Small intestine (tissue), 7 donors: ENCODE results near the gene OR13C2. TPM values are rescaled to one million over a fixed set of nuclear protein-coding genes. Genes with fewer than 3 reads are reported as not detected.
"Not testable (repeated sequence)": the region's sequence is repeated elsewhere in the genome, so short reads cannot be mapped to it uniquely, and the experiment has no call there.

ENCODE experiments used
- DNase-seq, 2 donors: peaks; one replicate each; pipeline versions ENCODE4 v3.0.0 to v3.0.0-alpha.2; 2013
- FAIRE-seq: peaks from 2 replicates; lab custom pipeline; 2012; peaks lifted over from hg19 to GRCh38; lab: Jason Lieb, UNC
- H3K27ac ChIP-seq, 3 donors: one replicate each; pipeline ENCODE4 v1.5.1; 2013; ENCODE audit warnings: low read length in 2 of 3, mild to moderate bottlenecking in 2 of 3, control low read depth in 1 of 3, inconsistent platforms in 1 of 3, low read depth in 1 of 3, moderate library complexity in 1 of 3
- H3K27me3 ChIP-seq, 3 donors: one replicate each; pipeline ENCODE4 v1.6.1; 2013; ENCODE audit warnings: low read length in 3 of 3, inconsistent platforms in 1 of 3; ENCODE audit not compliant: control insufficient read depth in 3 of 3, insufficient read depth in 3 of 3
- H3K36me3 ChIP-seq, 3 donors: one replicate each; pipeline ENCODE4 v1.6.1; 2013; ENCODE audit warnings: low read length in 3 of 3, inconsistent platforms in 1 of 3, low read depth in 1 of 3, mild to moderate bottlenecking in 1 of 3, moderate library complexity in 1 of 3; ENCODE audit not compliant: control insufficient read depth in 3 of 3, insufficient read depth in 2 of 3
- H3K4me1 ChIP-seq, 3 donors: one replicate each; pipeline ENCODE4 v1.6.1; 2013; ENCODE audit warnings: low read length in 2 of 3, inconsistent platforms in 1 of 3, low read depth in 1 of 3, mild to moderate bottlenecking in 1 of 3, moderate library complexity in 1 of 3; ENCODE audit not compliant: control insufficient read depth in 3 of 3, insufficient read depth in 2 of 3
- H3K4me3 ChIP-seq, 3 donors: one replicate each; pipeline ENCODE4 v1.5.1; 2013; ENCODE audit warnings: low read length in 3 of 3, control low read depth in 1 of 3, inconsistent platforms in 1 of 3, low read depth in 1 of 3, mild to moderate bottlenecking in 1 of 3, moderate library complexity in 1 of 3
- H3K9me3 ChIP-seq, 2 donors: one replicate each; pipeline ENCODE4 v1.6.1; 2013; ENCODE audit warnings: low read depth in 1 of 2, low read length in 1 of 2; ENCODE audit not compliant: control insufficient read depth in 2 of 2, insufficient read depth in 1 of 2
- WGBS, 3 donors: extraction: QIAGEN DNeasy Blood & Tissue Kit; methylation state at CpG; one replicate each; pipeline ENCODE4 v1.1.7; 2013; 5-methylcytosine and 5-hydroxymethylcytosine counted together
- polyA plus RNA-seq, 4 donors: library from polyadenylated mRNA; stranded (reverse) in 3 of 4; unstranded in 1 of 4; fragments of 200-250 nt in 3 of 4; fragments of 120-200 nt in 1 of 4; gene quantifications; one replicate each; pipeline versions ENCODE4 v1.2.1 to v1.2.3, GENCODE V29; 2013
- donor health status: healthy with polysubstance abuse.
- donor health status: control.
- donor health status: control.
- donor health status: Bipolar disorder and iron deficiency.
- donor health status: healthy.

OR13C2 gene
- polyA plus RNA-seq, 4 donors: not detected

DNA sequence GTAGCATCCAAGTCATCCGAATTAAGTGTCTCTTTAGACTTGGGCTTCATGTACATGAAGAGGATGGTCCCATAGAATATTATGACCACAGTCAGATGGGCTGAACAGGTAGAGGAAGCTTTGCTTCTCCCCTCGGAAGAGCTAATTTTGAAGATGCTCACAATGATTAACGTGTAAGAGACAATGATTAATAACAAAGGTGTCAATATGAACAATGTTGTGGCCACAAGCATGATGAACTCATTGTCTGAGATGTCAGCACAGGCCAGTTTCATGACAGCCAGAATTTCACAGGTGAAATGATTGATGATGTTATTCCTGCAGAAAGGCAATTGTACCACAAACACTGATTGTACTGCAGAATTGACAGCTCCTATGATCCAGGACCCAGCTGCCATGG lies 626 bp downstream of the OR13C2 start:
- H3K27me3 ChIP-seq: no peaks in the 10 kb centered on the region
- no peaks in the 10 kb centered on the region for H3K36me3 ChIP-seq
- FAIRE-seq: no peak
- no peak overlapping the region for H3K4me3 ChIP-seq
- no peak for DNase-seq
- H3K27ac ChIP-seq: no peak overlapping the region
- no peaks in the 10 kb centered on the region for H3K9me3 ChIP-seq
- H3K4me1 ChIP-seq: no peaks in the 10 kb centered on the region
- WGBS, 3 donors: 67 to 72% (median 68%) methylated on average over 3 of the region's 3 CpGs

DNA sequence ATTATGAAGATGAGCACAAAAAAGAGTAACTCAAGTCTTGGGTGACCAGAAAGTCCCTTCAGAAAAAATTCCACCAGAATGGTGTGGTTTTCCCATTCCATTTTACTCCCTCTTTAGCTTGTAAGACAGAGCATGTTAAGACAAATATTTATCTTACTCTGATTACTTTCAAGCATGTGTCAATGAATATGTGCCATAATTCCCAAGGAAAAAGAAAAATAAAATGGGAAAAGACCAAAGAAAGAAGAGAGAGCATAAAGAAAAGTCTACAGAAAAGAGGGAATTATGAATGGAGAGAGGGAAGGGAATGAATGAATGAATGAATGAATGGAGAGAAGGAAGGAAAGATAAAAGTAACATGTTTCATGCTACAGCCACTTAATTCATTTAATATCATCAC lies 6.1 kb downstream of the OR13C2 start, which contains the start of gene OR13C5:
OR13C5 (minus strand) TSS at position 101 of the 400 bp plus-strand sequence; CDS start at position 101, 0 bp downstream.
- not testable (repeated sequence) for FAIRE-seq, DNase-seq, H3K27me3 ChIP-seq, H3K27ac ChIP-seq, H3K4me1 ChIP-seq, H3K4me3 ChIP-seq, H3K9me3 ChIP-seq, H3K36me3 ChIP-seq

DNA sequence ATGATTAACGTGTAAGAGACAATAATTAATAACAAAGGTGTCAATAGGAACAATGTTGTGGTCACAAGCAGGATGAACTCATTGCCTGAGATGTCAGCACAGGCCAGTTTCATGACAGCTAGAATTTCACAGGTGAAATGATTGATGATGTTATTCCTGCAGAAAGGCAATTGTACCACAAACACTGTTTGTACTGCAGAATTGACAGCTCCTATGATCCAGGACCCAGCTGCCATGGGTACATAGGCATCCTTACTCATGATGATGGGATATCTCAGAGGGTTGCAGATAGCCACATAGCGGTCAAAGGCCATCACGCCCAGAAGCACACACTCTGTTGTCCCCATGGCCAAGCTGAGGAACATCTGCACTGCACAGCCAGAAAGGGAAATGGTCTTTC lies 6.7 kb downstream of the OR13C2 start:
- not testable (repeated sequence) for FAIRE-seq
- 46 to 73% (median 72%) methylated on average over 1 to 3 of the region's 3 CpGs for WGBS, 3 donors

GRCh38 chr9:104589626-104590025 lies 15.8 kb downstream of the OR13C2 start:
- Histone ChIP-seq H3K4me3 (no peak overlapping the region), H3K27ac (no peak overlapping the region), H3K9me3 (no peaks in the 10 kb centered on the region), H3K27me3 (no peaks in the 10 kb centered on the region), H3K4me1 (no peaks in the 10 kb centered on the region), H3K36me3 (no peaks in the 10 kb centered on the region)
- DNase-seq (no peak), FAIRE-seq (no peak)
- WGBS, 3 donors: 0 to 61% (median 22%) methylated on average over 1 of the region's 1 CpG

More for the DNA sequence above, 6.7 kb downstream of the OR13C2 start:
- H3K4me1 ChIP-seq, DNase-seq, H3K27ac ChIP-seq, H3K27me3 ChIP-seq, H3K9me3 ChIP-seq, H3K4me3 ChIP-seq, H3K36me3 ChIP-seq: not testable (repeated sequence)

DNA sequence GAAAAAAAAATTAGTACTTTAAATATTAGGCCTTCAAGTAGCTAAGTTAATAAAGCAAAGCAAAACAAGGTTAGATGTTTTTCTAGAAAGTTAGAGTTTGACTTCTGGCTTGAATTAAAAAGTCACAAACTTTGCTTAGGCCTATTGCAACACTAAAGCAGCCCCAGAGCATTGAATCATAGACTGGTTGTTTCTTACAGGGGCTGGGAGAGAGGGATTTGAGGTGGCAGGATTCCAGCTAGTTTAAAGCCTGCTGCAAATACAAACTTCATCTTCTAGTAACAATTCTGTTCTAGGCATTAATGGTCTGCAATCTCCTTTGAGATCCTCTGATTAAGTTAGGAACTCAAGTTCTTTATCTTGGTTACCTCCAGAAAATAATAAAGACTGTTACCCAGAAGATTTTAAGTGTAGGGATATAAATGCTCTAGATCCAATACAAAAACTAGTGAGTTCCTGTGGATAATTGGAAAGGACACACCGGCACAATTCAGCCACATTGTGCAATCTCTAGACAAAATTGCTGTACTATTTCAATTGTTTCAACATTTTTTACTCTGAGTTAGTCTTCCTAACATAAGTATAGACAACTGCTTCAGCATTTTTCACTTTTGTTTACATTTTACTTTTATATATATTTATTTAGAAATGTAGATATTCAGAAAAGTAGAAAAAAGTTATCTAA lies 18.8 kb downstream of the OR13C2 start:
- 0 to 73% (median 64%) methylated on average over 1 of the region's 1 CpG for WGBS, 3 donors
- H3K27ac ChIP-seq: no peak overlapping the region
- no peaks in the 10 kb centered on the region for H3K9me3 ChIP-seq
- H3K4me3 ChIP-seq: no peak overlapping the region
- no peaks in the 10 kb centered on the region for H3K4me1 ChIP-seq
- H3K27me3 ChIP-seq: no peaks in the 10 kb centered on the region
- FAIRE-seq (no peak), DNase-seq (no peak)
- no peaks in the 10 kb centered on the region for H3K36me3 ChIP-seq

- no peak for FAIRE-seq
- Histone ChIP-seq H3K27ac (no peak overlapping the region), H3K27me3 (no peaks in the 10 kb centered on the region), H3K4me3 (no peak overlapping the region), H3K36me3 (no peaks in the 10 kb centered on the region), H3K9me3 (no peaks in the 10 kb centered on the region), H3K4me1 (no peaks in the 10 kb centered on the region)
- 69 to 83% (median 81%) methylated on average over 1 of the region's 1 CpG for WGBS, 3 donors
- no peak for DNase-seq
Measured at GRCh38 chr9:104580562-104580961, 24.9 kb downstream of the OR13C2 start.

- Histone ChIP-seq H3K9me3 (no peaks in the 10 kb centered on the region), H3K36me3 (no peaks in the 10 kb centered on the region), H3K4me3 (no peak overlapping the region), H3K4me1 (no peaks in the 10 kb centered on the region), H3K27me3 (no peaks in the 10 kb centered on the region), H3K27ac (no peak overlapping the region)
- WGBS, 3 donors: 79 to 83% (median 80%) methylated on average over 5 of the region's 5 CpGs
- DNase-seq (no peak), FAIRE-seq (no peak)
Measured at GRCh38 chr9:104577263-104577662, 28.2 kb downstream of the OR13C2 start.

GRCh38 chr9:104575456-104575855 lies 30.0 kb downstream of the OR13C2 start:
- no peak overlapping the region for H3K4me3 ChIP-seq
- WGBS, 3 donors: 67 to 80% (median 74%) methylated on average over 2 of the region's 2 CpGs
- no peak for FAIRE-seq
- H3K36me3 ChIP-seq: no peaks in the 10 kb centered on the region
- no peaks in the 10 kb centered on the region for H3K4me1 ChIP-seq
- no peak for DNase-seq
- H3K9me3 ChIP-seq: peaks cover 0 to 2% of the 10 kb centered on the region in 2 donors
- H3K27ac ChIP-seq: no peak overlapping the region
- no peaks in the 10 kb centered on the region for H3K27me3 ChIP-seq

GRCh38 chr9:104572612-104573011 lies 32.8 kb downstream of the OR13C2 start:
- FAIRE-seq (no peak), DNase-seq (no peak)
- Histone ChIP-seq H3K4me1 (no peaks in the 10 kb centered on the region), H3K27ac (no peak overlapping the region), H3K27me3 (no peaks in the 10 kb centered on the region), H3K9me3 (peaks cover 0 to 2% of the 10 kb centered on the region in 2 donors), H3K4me3 (no peak overlapping the region), H3K36me3 (no peaks in the 10 kb centered on the region)
- WGBS, 3 donors: 62 to 63% (median 62%) methylated on average over 1 of the region's 1 CpG
